T-helper 1 cell treated with Interleukin-12 subunit alpha and Interleukin-12 subunit beta and Interleukin-4 antibody, amounts not matched to agents 30 ng/mL and 1 ng/mL, for 36 hours (primary cell): ENCODE results near the gene PRPF40A. TPM values are rescaled to one million over a fixed set of nuclear protein-coding genes. Genes with fewer than 3 reads are reported as not detected.

ENCODE experiments used
- intact Hi-C: fragments of 100-400 bp; cut with micrococcal nuclease; formaldehyde crosslinking; loops from one replicate; pipeline ENCODE4 v1.15.1; 2024
- total RNA-seq: library from RNA; stranded (reverse); gene quantifications from 2 replicates; pipeline ENCODE4 v1.2.3, GENCODE V29; 2022

Gene PRPF40A
- total RNA-seq, 1 donor from 2014 or later: 140 TPM

DNA sequence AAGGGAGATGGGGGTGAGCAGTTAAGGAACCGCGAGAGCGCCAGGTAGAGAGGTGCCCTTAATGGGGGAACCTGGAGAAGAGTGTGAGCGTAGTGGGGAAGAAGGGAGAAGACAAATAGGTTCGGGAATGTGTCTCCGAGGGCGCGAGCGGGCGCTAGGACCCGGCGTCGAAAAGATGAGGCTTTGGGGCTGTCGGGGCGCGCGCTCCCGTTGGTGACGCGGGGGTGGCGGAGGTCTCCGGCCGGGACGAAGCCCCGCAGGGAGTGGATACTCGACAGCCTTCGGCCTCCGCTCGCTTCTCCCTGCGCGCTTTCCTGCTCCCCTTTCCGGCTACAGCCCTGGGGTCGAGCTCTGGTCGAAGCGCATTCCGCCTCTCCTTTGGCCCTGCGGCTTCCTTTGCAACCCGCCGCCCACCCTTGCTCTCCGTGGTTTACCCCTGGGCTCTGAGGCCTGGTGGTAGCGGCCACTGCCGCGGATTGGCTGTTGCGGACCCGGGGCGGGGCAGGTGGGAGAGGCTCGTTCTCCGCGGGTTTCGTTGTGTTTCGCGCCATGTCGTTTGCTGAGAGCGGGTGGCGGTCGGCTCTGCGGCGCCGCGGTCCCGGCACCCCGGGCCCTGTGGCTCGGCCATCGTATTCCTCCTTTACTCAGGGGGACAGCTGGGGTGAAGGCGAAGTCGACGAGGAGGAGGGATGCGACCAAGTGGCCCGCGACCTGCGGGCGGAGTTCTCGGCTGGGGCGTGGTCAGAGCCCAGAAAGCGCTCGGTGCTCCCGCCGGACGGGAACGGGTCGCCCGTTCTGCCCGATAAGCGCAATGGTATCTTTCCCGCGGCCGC, 1.0 kb upstream of the PRPF40A start, which contains the start of gene ARL6IP6:
ARL6IP6 (plus strand) TSS at position 545 of the 833 bp plus-strand sequence; CDS start at position 550, 5 bp downstream.
- intact Hi-C loops: loop anchor here (1.0 to 5.0 kb wide), 2 partner anchors 1081 to 1429 kb away; partner anchors contain the start of gene NMI

DNA sequence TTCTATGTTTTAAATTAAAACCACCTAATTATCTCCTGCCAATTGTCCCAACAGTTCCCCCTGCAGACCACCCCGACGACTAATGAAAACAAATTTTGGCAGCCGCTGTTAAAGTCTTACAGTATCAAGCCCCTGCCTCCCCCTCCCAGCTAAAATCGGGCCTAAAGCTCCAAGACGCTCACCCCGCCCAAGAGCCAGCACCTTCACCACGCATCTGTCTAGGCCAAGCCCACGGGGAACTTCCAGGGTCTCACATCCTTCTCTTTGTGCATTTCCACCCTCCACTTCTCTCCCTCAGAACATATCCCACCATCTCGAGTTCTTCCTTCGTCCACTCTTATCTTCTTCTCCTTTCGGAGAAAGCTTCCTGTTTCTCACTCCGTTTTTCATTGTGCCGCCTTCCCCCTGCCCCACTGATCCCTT, 445 bp downstream of the PRPF40A start:
- intact Hi-C loops: loop anchor here (1.0 to 5.0 kb wide), 9 partner anchors 13 to 1456 kb away; partner anchors contain the start of genes ARL5A, FMNL2, RBM43 and RIF1

DNA sequence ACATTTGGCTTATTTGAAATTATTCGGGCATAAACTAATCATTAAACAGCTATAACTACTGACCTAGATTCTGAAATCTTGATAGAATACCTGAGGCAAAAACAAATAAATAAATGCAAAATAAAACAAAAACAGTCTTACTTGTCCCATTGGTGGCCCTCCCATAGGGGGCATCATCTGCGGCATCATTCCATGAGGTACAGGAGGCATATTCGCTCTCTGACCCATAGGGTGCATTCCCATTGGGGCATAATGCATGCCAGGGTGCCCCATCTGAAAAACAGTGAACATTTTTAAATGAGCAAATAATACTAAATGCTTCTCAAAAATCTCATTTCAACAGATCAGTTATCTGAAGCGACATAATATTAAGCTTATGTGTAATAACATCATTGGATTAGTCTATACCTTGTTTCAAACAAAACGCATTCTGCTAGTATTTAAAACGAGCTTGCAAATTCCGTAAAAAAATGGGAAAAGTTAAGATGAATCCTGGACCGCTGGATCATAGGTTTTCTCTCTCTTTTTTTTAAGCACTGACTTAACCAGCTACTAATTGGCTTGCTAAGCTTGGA, 1.3 kb downstream of the PRPF40A start:
- intact Hi-C loops: loop anchor here (2.0 to 5.0 kb wide), 3 partner anchors 309 to 1455 kb away; partner anchors contain the start of gene RBM43

DNA sequence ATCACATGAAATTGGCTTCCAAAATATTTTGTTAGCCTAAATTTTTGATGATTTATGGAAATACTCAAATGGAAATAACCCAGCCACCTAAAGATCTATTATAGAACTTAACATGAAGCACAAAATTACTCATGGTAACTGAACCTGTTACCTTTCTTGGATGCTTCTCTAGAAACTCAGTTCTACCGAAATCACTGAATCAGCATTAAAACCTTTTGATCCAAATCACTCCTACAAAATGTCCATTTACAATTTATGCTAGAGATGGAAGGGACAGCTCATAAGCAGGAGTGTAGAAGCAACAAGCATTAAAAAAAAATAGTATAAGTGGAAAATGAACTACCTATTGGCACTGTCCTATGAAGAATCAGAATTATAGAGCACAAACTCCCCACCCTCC, 2.1 kb downstream of the PRPF40A start:
- intact Hi-C loops: loop anchor here (5.0 kb wide), 1 partner anchor 1078 kb away; no protein-coding TSS in a partner anchor

DNA sequence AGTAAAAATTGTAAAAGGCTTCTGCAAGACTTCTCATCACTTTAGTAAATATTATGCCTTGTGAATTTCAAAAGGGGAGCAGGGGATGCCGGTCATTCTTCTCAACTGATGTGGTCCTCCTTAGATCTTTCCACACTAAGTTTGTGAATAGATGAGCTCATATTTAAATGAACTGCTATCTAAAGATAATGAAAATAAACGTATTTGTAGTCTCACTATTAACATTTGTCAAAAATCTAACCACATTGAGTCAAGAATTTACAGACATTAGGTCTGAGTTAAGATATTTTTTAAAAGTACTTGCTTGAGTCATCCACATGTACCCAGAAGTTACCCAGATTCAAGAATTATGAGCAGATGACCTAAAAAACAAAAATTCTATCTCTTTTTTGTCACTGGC, 6.5 kb downstream of the PRPF40A start:
- intact Hi-C loops: no loop called here

DNA sequence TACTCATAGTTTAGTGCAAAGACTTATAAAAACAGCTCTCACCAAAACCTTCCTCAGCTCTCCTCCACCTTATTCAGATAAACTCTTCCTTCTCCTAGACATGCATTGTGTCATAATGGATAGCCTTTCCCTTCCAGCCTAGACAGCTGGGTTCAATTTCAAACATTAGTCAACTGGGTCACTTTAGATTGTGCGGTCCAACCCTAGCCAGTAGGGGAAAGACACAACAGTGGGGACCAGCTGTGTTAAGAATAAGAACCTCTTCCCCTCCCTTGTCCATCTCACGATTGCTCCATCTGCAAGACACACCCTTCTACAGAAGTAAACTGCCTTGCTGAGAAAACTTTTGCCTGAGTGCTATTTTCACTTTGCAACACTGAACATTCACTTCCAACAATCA, 8.5 kb downstream of the PRPF40A start:
- intact Hi-C loops: no loop called here

DNA sequence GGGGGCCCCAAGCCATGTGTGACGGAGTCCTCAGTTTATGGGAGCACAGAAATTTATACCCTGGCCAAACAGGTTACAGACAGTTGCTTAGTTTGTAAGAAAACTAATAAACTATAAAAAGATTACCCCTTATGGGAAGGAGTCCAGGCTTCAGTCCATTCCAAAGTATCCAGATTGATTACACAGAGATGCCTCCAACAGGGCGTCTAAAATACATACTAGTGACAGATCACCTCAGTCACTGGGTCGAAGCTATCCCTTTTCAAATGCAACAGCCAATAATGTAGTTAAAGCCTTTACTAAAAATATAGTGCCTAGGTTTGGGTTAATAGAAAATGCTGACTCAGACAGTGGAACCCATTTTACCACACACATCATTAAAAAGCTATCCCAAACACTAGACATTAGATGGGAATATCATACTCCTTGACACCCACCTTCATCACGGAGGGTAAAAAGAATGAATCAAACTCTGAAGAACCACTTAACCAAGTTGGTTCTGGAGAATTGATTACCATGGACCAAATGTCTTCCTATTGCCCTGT, 10.7 kb downstream of the PRPF40A start:
- intact Hi-C loops: no loop called here

DNA sequence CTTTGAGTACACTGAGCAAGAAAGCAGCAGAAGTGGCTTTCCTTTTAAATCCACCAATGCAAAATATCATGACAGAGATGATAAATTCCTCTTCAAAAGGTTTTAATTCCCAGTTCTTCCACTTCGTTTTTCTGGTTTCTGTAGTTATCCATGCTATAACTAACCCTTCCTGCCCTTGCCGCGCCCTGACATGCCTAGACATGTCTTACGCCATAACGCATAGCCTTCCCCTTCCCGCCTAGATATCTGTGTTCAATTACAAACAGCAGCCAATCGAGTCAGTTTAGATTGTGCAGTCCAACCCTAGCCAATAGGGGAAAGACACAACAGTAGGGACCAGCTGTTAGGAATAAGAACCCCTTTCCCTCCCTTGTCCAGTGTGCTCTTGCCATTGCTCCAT, 16.1 kb downstream of the PRPF40A start:
- intact Hi-C loops: no loop called here

DNA sequence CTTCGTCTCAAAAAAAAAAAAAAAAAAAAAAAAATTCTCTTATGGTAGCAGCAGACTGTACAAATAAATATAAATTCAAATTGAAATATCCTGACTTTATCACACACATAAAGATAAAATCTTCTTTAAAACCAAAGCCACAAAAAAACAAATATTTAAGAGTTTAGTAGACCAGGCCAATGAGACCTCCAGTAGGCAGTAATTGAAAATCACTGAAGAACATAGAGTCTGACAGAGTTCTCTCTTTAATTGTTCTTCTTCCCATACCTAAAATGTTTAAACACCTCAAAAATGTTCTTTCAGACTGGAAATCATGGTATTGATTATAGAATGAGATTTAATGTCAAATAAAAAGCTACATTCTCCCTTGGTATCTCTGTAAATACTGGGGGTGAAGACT, 20.8 kb downstream of the PRPF40A start:
- intact Hi-C loops: no loop called here

DNA sequence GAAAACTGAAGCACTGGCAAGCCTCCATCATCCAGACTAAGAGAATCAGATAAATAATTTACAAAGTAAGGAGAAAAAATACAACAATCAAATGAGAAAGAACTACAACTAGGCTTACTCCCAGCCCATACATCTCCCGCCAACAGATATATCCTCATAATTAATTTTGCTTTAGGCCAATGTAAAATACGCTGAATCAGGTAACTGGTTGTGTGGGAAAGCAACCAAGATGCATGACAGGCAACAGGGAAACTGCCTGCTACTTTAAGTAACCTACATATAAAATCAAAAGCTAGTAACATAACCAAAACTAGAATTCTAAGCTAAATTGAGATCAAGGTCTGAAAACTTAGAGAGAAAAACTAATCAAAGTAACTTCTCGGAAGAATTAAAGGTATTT, 21.5 kb downstream of the PRPF40A start:
- intact Hi-C loops: loop anchor here (2.0 kb wide), 2 partner anchors 15 to 869 kb away; no protein-coding TSS in a partner anchor

DNA sequence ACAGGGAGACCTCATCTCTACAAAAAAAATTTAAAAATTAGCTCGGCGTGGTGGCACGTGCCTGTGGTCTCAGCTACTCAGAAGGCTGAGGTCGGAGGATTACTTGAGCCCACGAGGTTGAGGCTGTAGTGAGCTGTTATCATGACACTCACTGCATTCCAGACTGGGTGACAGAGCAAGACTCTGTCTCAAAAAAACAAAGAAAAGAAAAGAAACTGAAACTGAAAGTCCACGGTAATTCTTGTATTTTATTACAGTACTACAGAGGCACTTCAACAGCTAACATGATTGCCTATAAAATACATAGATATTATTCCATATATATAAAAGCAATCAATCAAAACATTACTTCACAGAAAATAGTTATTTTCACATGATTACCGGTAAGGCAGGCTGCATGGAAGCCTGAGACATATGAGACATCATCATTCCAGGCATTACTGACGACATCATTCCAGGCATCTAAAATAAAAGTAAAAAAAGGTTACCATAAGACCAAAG, 23.1 kb downstream of the PRPF40A start:
- intact Hi-C loops: loop anchor here (1.0 to 2.0 kb wide), 6 partner anchors 13 to 867 kb away; partner anchors contain the start of gene PRPF40A

DNA sequence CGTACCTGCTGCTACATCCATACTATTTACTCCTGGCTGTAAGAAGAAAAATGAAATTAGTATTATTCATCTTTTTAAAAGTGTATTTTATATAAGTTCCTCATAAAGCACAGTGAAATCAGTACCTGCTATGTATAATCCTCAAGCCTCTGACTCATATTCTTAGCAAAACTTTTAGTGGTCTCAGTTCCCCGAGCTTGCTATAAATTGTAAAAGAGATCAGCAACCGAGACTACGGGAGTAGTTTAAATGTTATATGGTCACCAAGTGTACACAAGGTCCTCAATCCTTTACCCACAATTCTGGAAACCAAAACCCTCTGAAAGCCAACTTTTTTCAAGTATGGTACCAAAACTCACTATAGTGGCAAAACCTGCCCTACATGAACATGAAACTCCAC, 24.2 kb downstream of the PRPF40A start:
- intact Hi-C loops: no loop called here

DNA sequence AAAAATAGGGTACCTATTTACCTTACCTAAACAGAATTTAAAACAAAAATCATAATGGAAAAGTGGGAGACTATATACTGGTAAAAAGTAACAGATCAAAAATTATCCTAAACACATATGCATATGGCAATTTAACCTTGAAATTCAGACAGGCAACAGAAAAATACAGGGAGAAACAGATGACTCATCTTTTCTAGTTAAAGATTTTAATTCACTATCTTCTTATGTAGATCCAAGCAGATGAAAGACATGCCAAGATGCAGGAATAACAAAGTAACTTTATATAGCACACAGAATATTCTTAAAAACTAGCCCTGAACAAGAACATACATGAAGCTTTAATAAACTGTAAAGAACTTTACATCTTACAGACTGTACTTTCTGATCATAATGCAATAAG, 30.9 kb downstream of the PRPF40A start:
- intact Hi-C loops: no loop called here

DNA sequence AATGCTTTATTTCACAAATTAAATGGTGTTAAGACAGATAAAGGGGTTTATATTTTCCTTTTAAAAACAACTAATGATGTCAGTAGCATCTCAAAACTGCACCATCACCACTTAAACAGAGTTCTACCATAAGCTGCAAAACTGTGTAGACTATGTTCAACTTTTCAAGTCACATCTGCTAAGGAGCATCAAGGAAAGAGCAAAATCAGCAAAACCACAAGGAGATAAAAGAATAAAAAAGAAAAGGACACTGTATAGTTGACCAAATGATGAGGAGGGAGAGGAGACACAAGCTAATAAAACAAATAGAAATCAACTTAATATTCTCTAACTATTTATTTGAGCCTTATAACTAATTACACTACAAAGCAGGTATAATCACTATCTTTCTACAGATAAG, 33.9 kb downstream of the PRPF40A start:
- intact Hi-C loops: no loop called here

DNA sequence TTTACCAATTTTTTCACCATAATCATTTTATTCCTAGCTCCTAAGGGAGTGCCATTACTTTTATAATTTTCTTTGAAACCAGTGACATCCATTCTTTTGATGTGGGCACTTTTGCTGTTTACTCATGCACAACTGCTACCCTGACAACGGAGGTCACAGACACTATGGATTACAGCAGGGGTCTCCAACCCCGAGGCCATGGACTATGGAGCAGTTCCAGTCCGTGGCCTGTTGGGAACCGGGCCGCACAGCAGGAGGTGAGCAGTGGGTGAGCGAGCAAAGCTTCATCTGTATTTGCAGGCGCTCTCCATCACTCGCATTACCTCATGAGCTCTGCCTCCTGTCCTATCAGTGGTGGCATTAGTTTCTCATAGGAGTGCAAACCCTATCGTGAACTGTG, 34.6 kb downstream of the PRPF40A start:
- intact Hi-C loops: no loop called here

DNA sequence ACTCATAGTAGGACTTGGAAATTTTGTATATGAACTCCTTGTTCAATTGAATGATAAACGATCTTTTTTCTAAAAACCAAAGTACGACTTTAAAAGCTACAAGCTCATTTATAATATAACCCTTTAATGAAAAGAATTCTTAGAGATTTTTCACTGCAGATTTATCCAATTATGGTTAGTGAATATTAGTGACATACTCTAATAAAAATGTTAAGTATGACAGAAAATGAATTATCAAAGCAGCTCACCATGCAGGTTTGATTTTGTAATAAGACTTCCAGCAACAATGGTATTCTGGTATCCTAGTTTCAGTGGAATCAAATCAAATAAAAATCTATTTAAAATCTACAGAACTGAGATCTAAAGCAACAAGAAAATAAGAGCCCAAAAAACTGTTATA, 38.5 kb downstream of the PRPF40A start:
- intact Hi-C loops: no loop called here

DNA sequence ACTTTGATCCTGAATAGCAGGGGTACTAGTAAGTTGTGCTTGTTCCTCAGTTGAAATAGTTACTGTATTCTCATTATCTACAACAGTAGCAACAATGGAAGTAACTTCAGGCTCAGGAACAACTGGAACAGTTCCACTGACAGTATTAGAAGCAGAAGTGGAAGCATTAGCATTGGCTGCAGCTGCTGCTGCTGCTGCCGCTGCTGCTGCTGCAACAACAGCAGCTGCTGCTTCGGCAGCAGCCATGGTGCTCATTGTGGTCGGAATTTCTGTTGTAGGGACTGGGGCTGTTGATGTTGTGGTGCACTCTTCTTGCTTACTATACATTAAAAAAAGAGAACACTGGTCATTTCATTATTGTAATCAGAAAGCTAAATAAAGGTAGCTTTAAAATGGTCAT, 40.8 kb downstream of the PRPF40A start:
- intact Hi-C loops: no loop called here

DNA sequence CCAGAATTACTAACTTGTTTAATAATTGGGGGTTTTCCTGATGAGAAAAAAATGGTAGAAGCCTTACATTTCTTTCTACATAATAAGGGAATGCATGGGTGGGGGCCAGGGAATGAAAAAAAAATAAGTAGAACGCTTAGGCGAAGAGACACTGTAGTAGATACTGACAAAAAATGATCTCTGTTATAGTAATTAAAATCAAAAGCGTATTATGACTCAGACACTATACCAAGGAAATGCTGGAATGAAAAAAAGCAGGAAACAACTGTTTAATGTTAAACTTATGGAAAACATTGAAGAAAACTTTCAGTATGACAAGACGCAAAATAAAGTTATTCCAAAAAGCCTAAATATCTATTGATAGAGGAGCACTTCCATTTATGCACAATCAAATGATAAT, 42.9 kb downstream of the PRPF40A start:
- intact Hi-C loops: no loop called here

DNA sequence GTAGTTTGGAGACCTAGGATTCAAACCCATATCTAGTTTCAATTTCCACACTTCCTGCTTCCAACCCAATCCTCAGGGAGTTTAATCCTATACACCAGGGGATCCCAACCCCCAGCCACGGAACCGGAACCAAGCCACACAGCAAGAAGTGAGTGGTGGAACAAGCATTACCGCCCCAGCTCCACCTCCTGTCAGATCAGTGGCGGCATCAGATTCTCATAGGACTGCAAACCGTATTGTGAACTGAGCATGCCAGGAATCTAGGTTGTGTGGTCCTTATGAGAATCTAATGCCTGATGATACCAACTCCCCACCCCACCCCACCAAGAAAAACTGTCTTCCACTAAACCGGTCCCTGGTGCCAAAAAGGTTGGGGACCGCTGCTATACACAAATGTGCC, 52.5 kb downstream of the PRPF40A start:
- intact Hi-C loops: loop anchor here (1.0 to 10.0 kb wide), 2 partner anchors 11 to 1220 kb away; no protein-coding TSS in a partner anchor

DNA sequence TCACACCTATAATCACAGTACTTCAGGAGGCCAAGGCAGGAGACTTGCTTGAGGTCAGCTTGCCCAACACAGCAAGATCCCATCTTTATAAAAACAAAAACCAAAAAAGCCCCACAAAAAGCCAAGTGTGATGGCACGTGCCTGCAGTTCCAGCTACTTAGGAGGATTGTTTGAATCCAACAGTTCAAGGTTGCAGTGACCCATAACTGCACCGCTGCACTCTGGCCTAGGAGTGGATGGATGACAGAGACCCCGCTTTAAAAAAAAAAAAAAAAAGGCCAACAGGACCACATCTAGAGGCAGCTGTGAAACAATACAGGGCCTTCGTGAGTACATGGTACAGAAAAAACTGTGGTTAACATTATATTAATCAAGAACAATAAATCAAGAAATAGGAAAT, 56.2 kb downstream of the PRPF40A start:
- intact Hi-C loops: loop anchor here (10.0 kb wide), 1 partner anchor 1216 kb away; no protein-coding TSS in a partner anchor

DNA sequence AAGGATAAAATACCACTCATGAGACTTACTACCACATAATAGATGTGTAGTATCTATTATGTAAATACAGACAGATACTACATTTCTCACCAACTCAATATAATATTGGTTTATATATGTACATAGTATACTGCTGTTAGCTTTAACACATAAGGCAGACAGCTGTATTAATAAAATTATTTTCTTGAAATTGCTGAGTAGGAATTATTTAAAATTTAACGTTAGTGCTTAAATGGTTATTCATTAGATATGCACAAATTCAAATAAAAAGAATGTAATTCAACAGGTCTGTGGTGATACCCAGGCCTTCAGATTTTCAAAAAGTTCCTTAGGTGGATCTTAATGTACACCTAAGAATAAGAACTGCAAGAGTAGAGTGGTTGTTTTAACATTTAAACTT, 59.0 kb downstream of the PRPF40A start:
- intact Hi-C loops: no loop called here

DNA sequence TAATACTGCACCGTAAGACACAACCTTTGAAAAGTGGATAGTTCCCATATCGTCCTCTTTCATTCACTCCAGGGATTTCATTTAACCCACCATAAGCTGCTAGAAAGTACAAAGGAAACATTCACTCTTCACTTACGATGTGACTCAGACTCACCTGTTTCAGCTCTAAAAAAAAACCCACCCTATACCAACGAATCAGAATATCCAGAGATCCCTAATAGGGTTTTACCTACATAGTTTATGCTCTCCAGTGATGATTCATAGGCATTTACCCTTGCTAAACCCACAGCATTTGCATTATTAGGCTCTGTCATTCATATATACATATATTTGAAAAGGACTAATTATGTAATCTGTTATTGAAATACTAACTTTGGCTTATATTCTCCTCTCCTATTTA, 60.2 kb downstream of the PRPF40A start:
- intact Hi-C loops: no loop called here
